PC-3 (cell line): ENCODE results near the gene CCN2. TPM values are rescaled to one million over a fixed set of nuclear protein-coding genes. Genes with fewer than 3 reads are reported as not detected.

Source experiments
- ATAC-seq: fragments of 200-7000 bp; cut with Tn5 transposase; 2 replicates; pipeline ENCODE4 v1.9.1; 2020; ENCODE audit warnings: mild to moderate bottlenecking, moderate library complexity
- BruUV-seq: library from RNA; stranded (reverse); fragments of 400-500 nt; replicated peaks from 2 replicates; lab custom pipeline; 2021; lab: Mats Ljungman, UMichigan
- CTCF ChIA-PET: fragments of 300-600 bp; sonication (Branson Sonifier 250); formaldehyde crosslinking; loops from one replicate; lab custom pipeline; 2022; ENCODE audit warnings: antibody characterized with exemption; lab: Charles Lee
- POLR2A ChIA-PET: fragments of 300-600 bp; sonication (Branson Sonifier 250); formaldehyde crosslinking; loops from one replicate; lab custom pipeline; 2022; ENCODE audit warnings: antibody characterized with exemption; ENCODE audit not compliant: unreplicated experiment; lab: Charles Lee
- DNase-seq: peaks from one replicate; pipeline ENCODE4 v3.0.0-alpha.2; 2015
- H2AFZ ChIP-seq: fragments of 300-600 bp; sonication (generic); 2 replicates; pipeline ENCODE4 v1.6.0; 2016; ENCODE audit warnings: antibody characterized with exemption, low read length
- H3F3A ChIP-seq: fragments of 300-600 bp; sonication (generic); one replicate; pipeline ENCODE4 v1.6.0; 2017; ENCODE audit warnings: antibody characterized with exemption, low read length, control low read depth, mild to moderate bottlenecking; ENCODE audit not compliant: unreplicated experiment
- H3K27ac ChIP-seq: fragments of 300-600 bp; sonication (generic); 2 replicates; pipeline ENCODE4 v1.5.1; 2016; ENCODE audit warnings: mild to moderate bottlenecking, low read length
- H3K27me3 ChIP-seq: fragments of 300-600 bp; sonication (generic); 2 replicates; pipeline ENCODE4 v1.6.1; 2016; ENCODE audit warnings: low read length, mixed read lengths
- H3K36me3 ChIP-seq: fragments of 300-600 bp; sonication (generic); 2 replicates; pipeline ENCODE4 v1.6.1; 2016; ENCODE audit warnings: low read depth, mixed run types, low read length, mixed read lengths
- H3K4me1 ChIP-seq: fragments of 300-600 bp; sonication (generic); 2 replicates; pipeline ENCODE4 v1.5.1; 2016; ENCODE audit warnings: low read length; ENCODE audit not compliant: insufficient read depth
- H3K4me2 ChIP-seq: fragments of 300-600 bp; sonication (generic); 2 replicates; pipeline ENCODE4 v1.6.0; 2016; ENCODE audit warnings: low read length
- H3K4me3 ChIP-seq: fragments of 300-600 bp; sonication (generic); 2 replicates; pipeline ENCODE4 v1.5.1; 2016; ENCODE audit warnings: mild to moderate bottlenecking, low read length, mixed read lengths
- H3K79me2 ChIP-seq: fragments of 300-600 bp; sonication (generic); 2 replicates; pipeline ENCODE4 v1.6.1; 2017; ENCODE audit warnings: low read length, mixed read lengths
- H3K9ac ChIP-seq: fragments of 300-600 bp; sonication (generic); 2 replicates; pipeline ENCODE4 v1.6.0; 2016; ENCODE audit warnings: mild to moderate bottlenecking, low read length
- H3K9me2 ChIP-seq: fragments of 300-600 bp; sonication (generic); replicated peaks from 2 replicates; pipeline ENCODE4 v1.6.1; 2016; ENCODE audit warnings: mixed run types, low read length, mixed read lengths
- H3K9me3 ChIP-seq: fragments of 300-600 bp; sonication (generic); 2 replicates; pipeline ENCODE4 v1.6.1; 2016; ENCODE audit warnings: low read length, mixed read lengths
- H4K20me1 ChIP-seq: fragments of 300-600 bp; sonication (generic); 2 replicates; pipeline ENCODE4 v1.6.1; 2016; ENCODE audit warnings: low read length, mixed read lengths
- CTCF ChIP-seq: fragments of 300-600 bp; sonication (generic); conservative IDR thresholded peaks from 2 replicates; pipeline ENCODE4 v1.5.1; 2017; ENCODE audit warnings: antibody characterized with exemption, low read depth, mild to moderate bottlenecking, low read length
- EZH2 ChIP-seq: fragments of 300-600 bp; sonication (generic); IDR thresholded peaks from one replicate; pipeline ENCODE4 v1.6.1; 2017; ENCODE audit warnings: antibody characterized with exemption, mild to moderate bottlenecking, low read length; ENCODE audit not compliant: unreplicated experiment
- EZH2phosphoT487 ChIP-seq: fragments of 300-600 bp; sonication (generic); IDR thresholded peaks from 2 replicates; pipeline ENCODE4 v1.6.1; 2018; ENCODE audit warnings: mild to moderate bottlenecking, antibody characterized with exemption, low read length, borderline replicate concordance
- intact Hi-C: fragments of 100-400 bp; cut with micrococcal nuclease; formaldehyde crosslinking; loops from 2 replicates; pipeline ENCODE4 v1.9.0; 2023
- total RNA-seq: library from RNA; depleted of rRNA; stranded (reverse); fragments of >200 nt; gene quantifications from 2 replicates; pipeline ENCODE4 v1.2.3, GENCODE V29; 2014

CCN2 gene
- total RNA-seq, 1 experiment from 2014 or later, result 33.2 TPM

- Histone ChIP-seq H3K4me3 (no peak overlapping the region), H3K9me3 (no peaks in the 10 kb centered on the region), H3F3A (no peaks in the 10 kb centered on the region), H3K36me3 (no peaks in the 10 kb centered on the region), H3K9me2 (no peaks in the 10 kb centered on the region), H2AFZ (no peak overlapping the region), H3K4me2 (0 out of 2 replicates have a peak overlapping the region, but pooled peaks have one; percentile 15), H3K27me3 (no peaks in the 10 kb centered on the region), H3K9ac (no peak overlapping the region), H3K4me1 (peaks cover 17% of the 10 kb centered on the region), H3K79me2 (no peaks in the 10 kb centered on the region), H3K27ac (peak overlapping the region; percentile 60), H4K20me1 (no peaks in the 10 kb centered on the region)
- BruUV-seq, result no TSS peak
- no peak for TF ChIP-seq EZH2phosphoT487
- TF ChIP-seq CTCF, result no peak
- TF ChIP-seq EZH2, result no peak
- intact Hi-C loops, result loop anchor here (2.0 kb wide), 1 partner anchor 13 kb away; no protein-coding TSS in a partner anchor
- DNase-seq (peak; percentile 87), ATAC-seq (peak; percentile 94)
- ChIA-PET CTCF (interaction anchor here (0.6 kb wide), 2 partner anchors 162 to 284 kb away, joined by 3 to 4 read pairs; no protein-coding TSS in a partner anchor), POLR2A (interaction anchor here (0.6 kb wide), 1 partner anchor 36 kb away, joined by 7 read pairs; no protein-coding TSS in a partner anchor)
Measured at GRCh38 chr6:131995917-131996316, 44.7 kb upstream of the CCN2 start.

DNA sequence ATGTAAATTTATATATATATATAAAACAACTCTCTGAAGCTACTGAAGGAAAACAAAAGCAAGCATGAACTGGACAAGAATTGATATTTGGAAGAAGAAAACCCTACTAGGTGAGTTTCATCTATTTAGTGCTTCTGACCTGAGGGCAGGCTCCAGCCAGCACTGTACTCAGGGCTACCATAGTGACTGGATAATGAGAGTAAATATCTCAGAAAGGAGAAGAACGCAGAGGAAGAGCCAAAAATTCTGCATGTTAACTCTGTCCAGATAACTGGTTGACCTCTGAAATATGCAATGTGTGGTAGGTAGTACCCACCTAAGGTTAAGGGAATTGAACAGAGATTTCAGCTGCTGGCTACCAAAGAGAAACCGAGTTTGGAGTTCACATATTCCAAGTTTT is 41.4 kb upstream of the CCN2 start:
- H3K4me3 ChIP-seq, result no peak overlapping the region
- ChIA-PET POLR2A (no interaction called here), CTCF (no interaction called here)
- BruUV-seq, result no TSS peak
- H3K27me3 ChIP-seq, result no peaks in the 10 kb centered on the region
- no peaks in the 10 kb centered on the region for H3K9me2 ChIP-seq
- H3K27ac ChIP-seq, result no peak overlapping the region
- TF ChIP-seq EZH2phosphoT487 (no peak), CTCF (no peak), EZH2 (no peak)
- ATAC-seq, result no peak
- H3K4me2 ChIP-seq, result no peak overlapping the region
- no peak overlapping the region for H2AFZ ChIP-seq
- H4K20me1 ChIP-seq, result no peaks in the 10 kb centered on the region
- peaks cover 17% of the 10 kb centered on the region for H3K4me1 ChIP-seq
- no peak overlapping the region for H3K9ac ChIP-seq
- H3K79me2 ChIP-seq, result no peaks in the 10 kb centered on the region
- H3K36me3 ChIP-seq, result no peaks in the 10 kb centered on the region
- no peaks in the 10 kb centered on the region for H3F3A ChIP-seq
- intact Hi-C loops, result no loop called here
- no peak for DNase-seq
- H3K9me3 ChIP-seq, result no peaks in the 10 kb centered on the region

DNA sequence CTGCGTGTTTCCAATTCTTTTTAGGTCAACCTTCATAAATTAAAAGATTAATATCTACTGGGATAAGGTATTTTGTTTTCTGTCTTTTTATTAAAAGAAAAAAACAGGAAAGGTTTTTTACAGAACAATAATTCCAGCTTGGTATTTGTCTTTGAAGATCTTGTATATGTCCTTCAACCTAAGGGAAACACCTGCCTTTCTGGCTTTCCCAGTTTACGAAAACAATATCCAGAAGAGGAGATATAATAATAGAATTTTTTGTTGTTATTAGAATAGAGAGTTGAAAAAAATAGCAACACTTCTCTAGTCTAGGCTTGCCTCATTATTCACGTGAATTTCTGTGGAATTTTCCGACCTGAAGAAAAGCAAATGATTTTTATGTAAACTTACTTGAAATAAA is 37.9 kb upstream of the CCN2 start:
- no TSS peak for BruUV-seq
- ATAC-seq, result no peak
- TF ChIP-seq EZH2 (no peak), EZH2phosphoT487 (no peak), CTCF (no peak)
- Histone ChIP-seq H3K9me3 (no peaks in the 10 kb centered on the region), H3K36me3 (no peaks in the 10 kb centered on the region), H3K27me3 (no peaks in the 10 kb centered on the region), H2AFZ (no peak overlapping the region), H3F3A (no peaks in the 10 kb centered on the region), H3K9me2 (no peaks in the 10 kb centered on the region), H3K4me2 (no peak overlapping the region), H4K20me1 (no peaks in the 10 kb centered on the region), H3K4me1 (no peaks in the 10 kb centered on the region), H3K4me3 (no peak overlapping the region), H3K79me2 (no peaks in the 10 kb centered on the region), H3K9ac (no peak overlapping the region), H3K27ac (no peak overlapping the region)
- CTCF ChIA-PET, result no interaction called here
- POLR2A ChIA-PET, result no interaction called here
- DNase-seq, result no peak
- intact Hi-C loops, result no loop called here
